HCT116 (cell line): ENCODE data around the gene VSX1.

Source experiments
- CTCF ChIP-seq, 3 experiments: fragments of 200-600 bp in 1 of 3; sonication (generic) in 1 of 3; IDR thresholded peaks in 2 of 3; conservative IDR thresholded peaks in 1 of 3; 2 replicates each; pipeline ENCODE4 v1.5.1; 2012 to 2017; ENCODE audit warnings: low read depth in 2 of 3, low read length in 2 of 3, antibody characterized with exemption in 1 of 3, borderline replicate concordance in 1 of 3, control low read depth in 1 of 3, mild to moderate bottlenecking in 1 of 3, mixed read lengths in 1 of 3, mixed run types in 1 of 3, moderate library complexity in 1 of 3; ENCODE audit not compliant: insufficient read depth in 1 of 3
- EZH2 ChIP-seq: fragments of 200-600 bp; sonication (generic); IDR thresholded peaks from 2 replicates; pipeline ENCODE4 v1.6.1; 2017; ENCODE audit warnings: antibody characterized with exemption, mixed run types
- MAX ChIP-seq: IDR thresholded peaks from 2 replicates; pipeline ENCODE4 v1.6.1; 2012
- POLR2A ChIP-seq: IDR thresholded peaks from 2 replicates; pipeline ENCODE4 v1.7.0; 2011; ENCODE audit warnings: borderline replicate concordance; ENCODE audit not compliant: insufficient read depth, insufficient read length; ENCODE audit errors: extremely low read depth
- RAD21 ChIP-seq: IDR thresholded peaks from 2 replicates; pipeline ENCODE4 v1.6.1; 2012; ENCODE audit warnings: low read depth, mild to moderate bottlenecking
- REST ChIP-seq: IDR thresholded peaks from 2 replicates; pipeline ENCODE4 v1.6.1; 2012; ENCODE audit warnings: low read depth
- SIN3A ChIP-seq: IDR thresholded peaks from 2 replicates; pipeline ENCODE4 v1.6.1; 2012; ENCODE audit warnings: low read depth
- SP1 ChIP-seq: IDR thresholded peaks from 2 replicates; pipeline ENCODE4 v1.6.1; 2012; ENCODE audit warnings: low read depth
- SRF ChIP-seq: IDR thresholded peaks from 2 replicates; pipeline ENCODE4 v1.6.1; 2012; ENCODE audit warnings: low read depth

- TF ChIP-seq CTCF (IDR thresholded peaks at IDR 0.05 in 2 of 3, conservative IDR thresholded peaks at IDR 0.05 in 1 of 3; ENCODE audit: borderline replicate concordance in 1 of 3, insufficient read depth in 1 of 3, low read depth in 2 of 3, low read length in 2 of 3) (peak; percentile 61 to 75 (median 74)), POLR2A (no peak), SIN3A (no peak), MAX (no peak), RAD21 (peak; percentile 80), REST (no peak), SP1 (no peak), SRF (no peak), EZH2 (no peak)
Measured at GRCh38 chr20:25065625-25066338, 16.2 kb downstream of the VSX1 start.
